Testis (tissue), 2 donors: ENCODE measurements around the gene TPP1.

Experiments used
- POLR2A ChIP-seq: fragments of 450-650 bp; IDR thresholded peaks from one replicate; pipeline ENCODE4 v1.6.1; 2017; ENCODE audit warnings: antibody characterized with exemption, mild to moderate bottlenecking, moderate library complexity
- TF ChIP-seq, protein P1 (sequence below), 3 experiments: fragments of 450-650 bp in 2 of 3; fragments of 200-600 bp in 1 of 3; sonication (generic) in 1 of 3; IDR thresholded peaks; one replicate each; pipeline ENCODE4 v1.5.1; 2016 to 2019; ENCODE audit warnings: antibody characterized with exemption in 3 of 3, mild to moderate bottlenecking in 2 of 3, moderate library complexity in 1 of 3

DNA sequence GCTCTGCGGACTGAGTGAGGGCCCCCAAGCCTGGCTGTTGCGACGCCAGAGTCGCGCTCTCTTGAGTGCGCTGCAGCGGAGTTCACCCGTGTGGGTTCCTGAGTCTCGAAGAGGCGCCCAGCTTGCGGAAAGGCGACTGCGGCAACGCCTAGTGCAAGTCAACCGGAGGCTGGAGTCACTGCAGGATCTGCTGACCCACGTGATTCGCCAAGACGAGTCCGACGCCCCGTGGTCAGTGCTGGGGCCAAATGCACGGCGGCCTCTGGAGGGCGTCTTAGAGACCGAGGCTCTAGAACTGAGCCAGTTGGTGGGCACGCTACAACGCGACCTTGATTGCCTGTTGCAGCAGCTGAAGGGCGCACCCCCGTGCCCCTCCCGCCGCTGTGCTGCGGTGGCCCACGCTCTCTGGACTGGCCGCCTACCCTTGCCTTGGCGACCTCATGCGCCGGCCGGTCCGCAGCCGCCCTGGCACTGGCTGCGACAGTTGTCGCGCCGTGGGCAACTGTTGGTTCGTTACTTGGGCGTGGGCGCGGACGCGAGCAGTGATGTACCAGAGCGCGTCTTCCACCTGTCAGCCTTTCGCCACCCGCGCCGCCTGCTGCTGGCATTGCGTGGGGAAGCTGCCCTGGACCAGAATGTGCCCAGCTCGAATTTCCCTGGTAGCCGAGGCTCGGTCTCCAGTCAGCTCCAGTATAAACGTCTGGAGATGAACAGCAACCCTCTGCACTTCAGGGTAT, 48.4 kb downstream of the TPP1 start:
- TF ChIP-seq, protein P1, sequence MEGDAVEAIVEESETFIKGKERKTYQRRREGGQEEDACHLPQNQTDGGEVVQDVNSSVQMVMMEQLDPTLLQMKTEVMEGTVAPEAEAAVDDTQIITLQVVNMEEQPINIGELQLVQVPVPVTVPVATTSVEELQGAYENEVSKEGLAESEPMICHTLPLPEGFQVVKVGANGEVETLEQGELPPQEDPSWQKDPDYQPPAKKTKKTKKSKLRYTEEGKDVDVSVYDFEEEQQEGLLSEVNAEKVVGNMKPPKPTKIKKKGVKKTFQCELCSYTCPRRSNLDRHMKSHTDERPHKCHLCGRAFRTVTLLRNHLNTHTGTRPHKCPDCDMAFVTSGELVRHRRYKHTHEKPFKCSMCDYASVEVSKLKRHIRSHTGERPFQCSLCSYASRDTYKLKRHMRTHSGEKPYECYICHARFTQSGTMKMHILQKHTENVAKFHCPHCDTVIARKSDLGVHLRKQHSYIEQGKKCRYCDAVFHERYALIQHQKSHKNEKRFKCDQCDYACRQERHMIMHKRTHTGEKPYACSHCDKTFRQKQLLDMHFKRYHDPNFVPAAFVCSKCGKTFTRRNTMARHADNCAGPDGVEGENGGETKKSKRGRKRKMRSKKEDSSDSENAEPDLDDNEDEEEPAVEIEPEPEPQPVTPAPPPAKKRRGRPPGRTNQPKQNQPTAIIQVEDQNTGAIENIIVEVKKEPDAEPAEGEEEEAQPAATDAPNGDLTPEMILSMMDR (IDR thresholded peaks at IDR 0.05), result no peak
- TF ChIP-seq POLR2A, result no peak
